Inflammatory macrophage treated with lipopolysaccharide for 1 hour (primary cell): Measurements from ENCODE around the gene ANXA3.

Source experiments
- DNase-seq, 2 donors: peaks; one replicate each; pipeline ENCODE4 v3.0.0-alpha.2; 2020 to 2022

Gene ANXA3

DNA sequence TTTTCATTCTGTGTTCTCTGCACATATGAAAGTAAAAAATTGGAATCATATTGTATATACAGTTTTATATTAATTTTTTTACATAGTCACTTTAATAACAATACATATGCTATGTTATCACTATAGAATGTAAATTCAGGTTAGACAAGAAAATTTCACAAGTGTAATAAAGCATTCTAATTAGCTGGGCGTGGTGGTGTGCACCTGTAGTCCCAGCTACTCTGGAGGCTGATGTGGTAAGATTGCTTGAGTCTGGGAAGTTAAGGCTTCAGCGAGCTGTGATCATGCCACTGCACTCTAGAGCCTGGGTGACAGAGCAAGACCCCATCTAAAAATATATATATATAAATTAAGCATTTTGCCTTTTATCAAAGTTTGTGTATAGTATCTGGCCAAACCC, 95.7 kb downstream of the ANXA3 start:
- no peak for DNase-seq

DNA sequence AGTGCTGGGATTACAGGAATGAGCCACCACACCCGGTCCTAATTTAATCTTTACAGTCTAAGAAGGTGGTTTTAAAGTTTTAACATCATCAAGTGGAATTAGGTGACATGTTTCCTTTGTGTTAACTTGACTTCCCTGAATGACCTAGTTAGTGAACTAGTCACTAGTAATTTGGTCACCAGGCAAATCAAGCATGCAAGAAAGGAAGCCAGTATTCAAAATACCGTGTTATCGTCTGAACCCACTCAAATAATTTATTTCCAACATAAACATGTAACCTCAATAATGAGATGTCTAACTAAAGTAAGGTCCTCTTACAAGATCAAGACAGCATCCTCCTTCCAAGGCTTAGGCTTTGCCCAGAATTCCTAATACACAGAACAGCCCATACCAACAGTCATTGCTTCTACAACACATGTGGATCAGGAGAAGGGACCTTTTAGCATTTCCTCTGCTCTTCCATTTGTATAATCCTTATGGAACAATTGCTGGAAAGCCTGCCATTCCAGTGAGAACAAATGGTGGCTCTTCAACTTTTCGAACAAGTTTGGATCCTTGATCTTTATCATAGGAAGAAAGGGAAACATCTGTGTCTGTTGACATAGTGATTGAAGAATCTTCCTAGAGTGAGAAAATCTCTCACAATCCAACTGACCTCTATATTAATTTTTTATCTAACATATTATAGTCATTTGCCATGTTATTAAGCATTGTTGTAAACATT, 97.2 kb downstream of the ANXA3 start:
- no peak for DNase-seq

DNA sequence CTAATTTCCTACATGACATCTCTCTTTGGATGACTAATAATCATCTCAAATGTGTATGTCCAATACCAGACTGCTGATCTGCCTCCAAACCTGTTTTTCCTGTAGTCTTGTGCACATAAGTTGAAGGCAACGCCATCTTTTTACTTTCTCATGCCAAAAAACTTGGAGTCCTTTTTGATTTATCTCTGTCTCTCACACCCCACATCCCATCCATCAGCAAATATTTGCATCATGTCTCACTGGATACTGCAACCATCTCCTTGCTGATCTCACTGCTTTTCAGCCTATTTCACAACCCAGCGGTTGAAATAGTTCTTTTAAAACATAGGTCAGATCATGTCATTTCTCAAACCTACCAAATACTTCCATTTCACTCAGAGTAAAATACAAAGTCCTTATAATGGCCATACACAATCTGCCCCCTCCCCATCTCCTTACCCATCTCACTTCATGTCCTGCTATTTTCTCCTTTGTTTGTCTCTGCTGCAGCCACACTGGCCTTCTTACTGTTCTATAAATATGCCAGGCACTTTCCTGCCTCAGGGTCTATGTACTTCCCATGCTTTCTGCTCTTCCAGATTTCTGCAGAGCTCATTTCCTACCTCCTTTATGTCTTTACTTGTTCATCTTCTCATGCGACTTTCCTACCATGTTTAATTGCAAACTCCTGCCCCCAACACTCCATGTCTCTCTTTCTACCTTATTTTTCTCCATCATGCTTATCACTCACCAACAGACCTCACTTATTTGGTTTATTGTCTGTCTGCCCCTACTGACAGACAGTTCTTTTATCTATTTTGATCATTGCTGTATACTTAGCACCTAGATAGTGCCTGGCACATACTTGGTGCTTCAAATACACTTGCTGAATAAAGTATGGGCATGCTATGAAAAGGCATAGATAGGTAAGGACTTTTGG, 98.8 kb downstream of the ANXA3 start:
- DNase-seq: peak; percentile 79 to 80

DNA sequence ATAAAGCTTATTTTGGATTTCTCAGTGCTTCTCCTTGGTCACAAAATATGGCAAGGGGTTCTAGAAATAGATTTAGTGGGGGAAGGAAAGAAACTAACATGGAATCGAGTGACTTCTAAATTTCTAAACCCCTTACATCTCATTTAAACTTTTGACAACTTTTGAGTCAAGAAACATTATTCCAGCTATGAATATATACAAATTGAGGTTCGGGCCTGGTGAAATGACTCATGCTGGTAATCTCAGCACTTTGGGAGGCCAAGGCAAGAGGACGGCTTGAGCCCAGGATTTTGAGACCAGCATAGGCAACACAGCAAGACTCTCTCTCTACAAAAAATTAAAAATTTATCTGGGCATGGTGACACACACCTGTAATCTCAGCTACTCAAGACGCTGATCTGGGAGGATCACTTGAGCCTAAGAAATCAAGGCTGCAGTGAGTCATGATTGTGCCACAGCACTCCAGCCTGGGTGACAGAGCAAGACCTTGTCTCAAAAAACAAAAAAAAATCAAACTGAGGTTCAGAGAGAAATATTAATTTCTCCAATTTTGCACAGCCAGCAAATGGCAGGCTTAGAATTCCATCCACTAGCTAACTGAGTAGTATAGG, 99.8 kb downstream of the ANXA3 start:
- DNase-seq: peak in 1 of 2 donors; percentile 33

DNA sequence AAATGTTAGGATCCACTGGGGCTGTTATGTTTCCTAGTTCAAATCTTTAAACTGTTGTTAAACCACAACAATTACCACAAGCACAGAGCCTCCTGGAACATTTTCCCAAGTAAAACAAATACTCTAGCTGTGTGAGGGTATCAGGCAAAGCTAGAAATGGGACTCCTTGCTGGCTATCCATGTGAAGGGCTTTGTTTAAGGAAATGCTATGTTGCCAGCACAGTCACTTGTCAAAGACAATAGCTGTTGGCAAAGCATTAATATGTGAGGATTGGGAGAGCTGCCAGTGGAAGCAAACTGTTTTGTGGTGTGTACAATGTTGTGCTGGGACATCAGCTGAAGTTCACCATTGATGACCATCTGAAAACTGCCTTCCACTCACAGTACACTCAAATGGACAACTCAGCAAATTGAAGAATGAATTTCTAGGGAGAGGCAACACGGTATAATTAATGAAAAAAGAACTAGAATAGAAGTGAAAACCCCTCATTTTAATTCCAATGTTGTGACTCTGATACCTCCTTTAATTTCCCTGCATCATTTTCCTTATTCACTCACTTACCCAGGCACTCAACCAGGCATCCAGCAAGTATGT, 100.8 kb downstream of the ANXA3 start:
- DNase-seq: no peak

DNA sequence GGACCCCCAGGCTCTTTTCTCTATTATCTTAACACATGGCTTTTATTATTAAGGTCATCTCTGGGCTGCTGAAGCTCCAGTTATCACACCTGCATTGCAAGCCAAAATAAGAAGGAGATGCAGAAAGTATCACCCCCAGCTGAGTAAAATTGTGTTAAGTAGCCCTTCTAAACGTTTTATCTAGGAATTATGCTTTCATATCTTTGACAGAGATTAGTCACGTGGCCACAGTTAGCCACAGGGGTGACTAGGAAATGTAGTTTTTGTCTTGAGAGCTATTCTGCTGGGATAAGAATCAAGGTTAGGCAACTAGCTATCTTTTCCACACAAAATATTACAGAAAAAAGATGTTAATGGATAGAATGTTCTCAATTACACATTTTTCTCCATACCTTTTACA, 102.1 kb downstream of the ANXA3 start:
- DNase-seq: peak in 1 of 2 donors; percentile 48

DNA sequence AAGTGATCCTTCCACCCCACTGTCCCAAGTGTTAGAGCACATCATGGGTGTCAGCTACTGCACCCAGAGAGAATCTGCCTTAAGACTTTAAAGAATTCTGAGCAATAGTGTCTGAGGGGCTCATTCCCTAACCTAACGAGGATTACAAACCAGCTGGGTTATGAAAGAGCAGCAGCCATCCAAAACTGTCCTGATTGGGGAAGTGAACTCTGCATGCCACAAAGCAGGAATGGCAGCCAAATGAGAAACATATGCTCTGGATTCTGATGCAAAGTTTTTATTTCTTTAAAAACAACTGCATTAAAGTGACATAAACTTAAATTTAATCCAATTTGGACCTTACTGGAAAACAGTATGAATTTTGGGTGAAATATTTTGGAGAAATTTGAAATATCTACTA, 103.2 kb downstream of the ANXA3 start:
- peak; percentile 46 to 52 for DNase-seq

DNA sequence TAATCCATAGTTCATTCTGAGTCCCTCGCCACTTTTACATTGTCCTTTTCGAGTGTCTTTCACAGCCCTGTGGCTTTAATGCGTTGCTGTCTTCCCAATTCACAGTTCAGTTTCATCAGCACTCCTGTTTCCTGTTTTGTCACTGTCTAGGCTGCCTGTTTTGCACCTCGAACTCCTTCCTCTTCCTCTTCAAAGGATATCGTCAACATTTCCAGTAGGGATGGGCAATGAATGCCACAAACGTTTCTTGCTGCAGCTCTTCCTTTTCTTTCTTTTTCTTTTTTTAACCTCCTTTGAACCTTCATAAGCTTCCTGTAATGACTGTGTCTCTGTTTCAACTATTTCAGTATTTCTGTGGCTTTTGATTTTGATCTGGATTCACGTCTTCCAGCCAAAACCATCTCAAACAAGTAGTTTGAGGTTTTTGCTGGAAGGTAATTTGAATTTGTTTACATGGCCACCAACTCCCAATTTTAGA, 105.4 kb downstream of the ANXA3 start:
- peak; percentile 79 to 82 for DNase-seq

DNA sequence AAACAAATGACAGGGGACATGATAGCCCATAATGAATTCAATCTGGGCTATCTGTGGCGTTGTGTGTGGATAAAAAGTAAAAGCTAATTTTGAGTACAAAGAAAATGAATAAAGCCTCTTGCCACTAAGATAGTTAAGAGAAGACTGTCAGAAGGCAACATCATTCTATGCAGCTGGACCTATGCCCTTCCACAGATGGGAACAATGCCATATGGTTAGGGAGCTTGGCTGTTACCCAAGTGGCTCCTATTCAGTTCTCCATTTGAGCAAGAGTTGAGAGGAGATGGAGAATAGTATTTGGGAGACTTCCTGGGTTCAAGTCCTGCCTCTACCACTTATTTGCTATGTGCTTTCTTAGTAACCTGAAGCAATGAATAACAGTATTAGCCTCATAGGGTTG, 107.7 kb downstream of the ANXA3 start:
- DNase-seq: no peak

DNA sequence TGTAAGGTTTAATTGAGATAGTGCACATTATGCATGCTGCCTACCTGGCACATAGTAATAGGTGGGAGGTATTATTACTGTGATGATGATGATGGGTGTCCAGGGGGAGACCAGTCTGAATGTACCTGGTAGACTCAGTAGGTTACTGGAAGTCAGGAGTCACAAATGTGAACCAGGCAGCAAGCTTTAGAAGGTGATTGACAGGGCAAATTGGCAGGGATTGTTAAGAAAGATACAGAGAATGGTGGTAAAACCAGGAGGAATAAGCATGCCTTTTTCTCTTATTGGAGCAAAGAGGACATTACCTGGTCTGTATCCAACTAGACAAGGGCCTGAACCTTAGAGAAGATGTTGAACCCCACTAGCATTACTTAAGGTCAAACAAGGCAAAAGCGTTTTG, 108.1 kb downstream of the ANXA3 start:
- no peak for DNase-seq
